Retinal pigment epithelial cell (primary cell): Measurements from ENCODE around the gene STX1A.
"Not testable (repeated sequence)": the region's sequence is repeated elsewhere in the genome, so short reads cannot be mapped to it uniquely, and the experiment has no call there.

Experiments
- DNase-seq: peaks from one replicate; pipeline ENCODE4 v3.0.0-alpha.2; 2010; ENCODE audit warnings: low read depth
- H3K4me3 ChIP-seq: 2 replicates; pipeline ENCODE4 v1.5.1; 2011; ENCODE audit warnings: mild to moderate bottlenecking, low read length, control low read depth, moderate library complexity
- TF ChIP-seq, protein P1 (sequence below): conservative IDR thresholded peaks from 2 replicates; pipeline ENCODE4 v1.5.1; 2011; ENCODE audit warnings: low read depth, low read length, control low read depth, inconsistent platforms

Gene STX1A

GRCh38 chr7:73716318-73716890, 3.1 kb downstream of the STX1A start:
- no peak for DNase-seq
- H3K4me3 ChIP-seq = no peak overlapping the region
- TF ChIP-seq, protein P1, sequence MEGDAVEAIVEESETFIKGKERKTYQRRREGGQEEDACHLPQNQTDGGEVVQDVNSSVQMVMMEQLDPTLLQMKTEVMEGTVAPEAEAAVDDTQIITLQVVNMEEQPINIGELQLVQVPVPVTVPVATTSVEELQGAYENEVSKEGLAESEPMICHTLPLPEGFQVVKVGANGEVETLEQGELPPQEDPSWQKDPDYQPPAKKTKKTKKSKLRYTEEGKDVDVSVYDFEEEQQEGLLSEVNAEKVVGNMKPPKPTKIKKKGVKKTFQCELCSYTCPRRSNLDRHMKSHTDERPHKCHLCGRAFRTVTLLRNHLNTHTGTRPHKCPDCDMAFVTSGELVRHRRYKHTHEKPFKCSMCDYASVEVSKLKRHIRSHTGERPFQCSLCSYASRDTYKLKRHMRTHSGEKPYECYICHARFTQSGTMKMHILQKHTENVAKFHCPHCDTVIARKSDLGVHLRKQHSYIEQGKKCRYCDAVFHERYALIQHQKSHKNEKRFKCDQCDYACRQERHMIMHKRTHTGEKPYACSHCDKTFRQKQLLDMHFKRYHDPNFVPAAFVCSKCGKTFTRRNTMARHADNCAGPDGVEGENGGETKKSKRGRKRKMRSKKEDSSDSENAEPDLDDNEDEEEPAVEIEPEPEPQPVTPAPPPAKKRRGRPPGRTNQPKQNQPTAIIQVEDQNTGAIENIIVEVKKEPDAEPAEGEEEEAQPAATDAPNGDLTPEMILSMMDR = no peak

DNA sequence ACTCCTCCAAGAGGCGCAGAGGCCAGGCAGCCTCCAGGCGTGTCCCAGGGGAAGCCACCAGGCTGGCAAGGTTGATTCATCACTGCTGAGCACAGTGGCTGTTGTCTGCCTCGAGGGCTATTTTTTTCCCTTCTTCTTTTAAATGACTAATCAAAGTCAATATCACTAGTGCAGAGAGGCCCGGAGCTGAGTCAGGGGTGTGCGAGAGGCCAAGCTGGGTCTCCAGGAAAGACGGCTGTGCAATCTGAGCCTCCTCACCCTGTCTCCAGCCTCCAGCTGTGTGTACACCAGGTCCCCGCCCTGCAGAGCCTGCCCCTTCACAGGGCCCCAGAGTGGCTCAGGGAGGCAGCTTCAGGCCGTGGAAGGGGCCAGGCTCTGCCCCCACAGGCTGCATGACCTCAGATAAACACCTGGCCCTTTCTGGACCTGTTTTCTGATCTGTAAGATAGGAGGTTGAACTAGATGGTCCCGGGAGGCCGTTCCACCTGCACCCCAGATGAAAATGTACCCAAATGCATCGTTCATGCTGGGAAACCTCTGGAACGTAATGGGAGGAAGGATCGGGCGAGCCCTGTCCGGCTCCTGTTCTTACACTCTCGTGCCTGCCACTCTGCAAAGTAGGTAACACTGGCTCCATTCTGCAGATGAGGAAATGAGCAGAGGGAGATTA, 3.7 kb downstream of the STX1A start:
- TF ChIP-seq, protein P1 = no peak
- H3K4me3 ChIP-seq = no peak overlapping the region
- DNase-seq = no peak

DNA sequence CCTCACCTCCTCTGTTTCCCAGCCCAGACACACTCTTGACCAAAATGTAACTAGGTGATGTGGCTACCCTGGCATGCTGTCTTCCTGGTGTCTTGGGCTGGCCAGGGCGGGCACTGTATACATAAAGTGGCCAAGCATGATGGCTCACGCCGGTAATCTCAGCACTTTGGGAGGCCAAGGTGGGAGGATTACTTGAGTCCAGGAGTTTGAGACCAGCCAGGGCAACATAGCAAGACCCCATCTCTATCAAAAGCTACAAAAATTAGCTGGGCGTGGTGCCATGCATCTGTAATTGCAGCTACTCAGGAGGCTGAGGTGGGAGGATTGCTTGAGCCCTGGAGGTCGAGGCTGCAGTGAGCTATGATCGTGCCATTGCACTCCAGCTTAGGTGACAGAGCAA, 6.2 kb downstream of the STX1A start:
- H3K4me3 ChIP-seq, DNase-seq: not testable (repeated sequence)

- H3K4me3 ChIP-seq = no peak overlapping the region
- no peak for DNase-seq
- TF ChIP-seq, protein P1 = no peak
These were observed 6.7 kb downstream of the STX1A start for GRCh38 chr7:73712773-73713172.

DNA sequence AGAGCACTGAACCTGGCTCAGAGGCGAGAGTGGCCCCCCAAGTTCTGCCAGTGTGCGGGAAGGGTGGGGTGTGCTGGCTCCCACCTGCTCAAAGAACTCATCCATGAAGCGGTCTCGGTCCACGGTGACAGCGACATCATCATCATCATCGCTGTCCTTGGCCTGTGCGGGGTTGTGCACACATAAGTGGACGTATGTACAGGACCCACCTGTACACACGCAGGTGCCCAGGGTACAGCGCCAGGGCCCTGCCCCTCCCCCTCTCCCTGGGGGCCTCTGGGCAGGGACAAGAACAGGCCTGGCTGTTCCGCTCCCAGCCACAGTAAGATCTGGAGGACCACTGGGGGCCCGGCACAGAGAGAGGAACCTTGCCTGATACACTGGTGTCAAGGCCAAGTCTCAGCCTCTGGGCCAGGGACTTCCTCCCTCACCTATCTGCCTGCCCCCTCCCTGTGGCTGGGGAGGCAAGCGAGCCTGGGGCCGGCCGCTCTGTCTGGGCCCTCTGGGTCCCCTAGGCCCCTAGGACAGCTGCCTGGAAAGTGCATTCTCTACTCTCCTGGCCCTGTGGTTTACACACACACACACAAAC, 10.4 kb downstream of the STX1A start:
- DNase-seq = no peak
- H3K4me3 ChIP-seq = no peak overlapping the region
- TF ChIP-seq, protein P1 = no peak

GRCh38 chr7:73707045-73707631, 12.3 kb downstream of the STX1A start:
- no peak overlapping the region for H3K4me3 ChIP-seq
- TF ChIP-seq, protein P1 = no peak
- no peak for DNase-seq

GRCh38 chr7:73706126-73707044, 13.1 kb downstream of the STX1A start:
- TF ChIP-seq, protein P1 = no peak
- no peak for DNase-seq
- H3K4me3 ChIP-seq = no peak overlapping the region
